Colonic mucosa (tissue), 4 donors: ENCODE measurements around the gene CHN2. TPM values are rescaled to one million over a fixed set of nuclear protein-coding genes. Genes with fewer than 3 reads are reported as not detected.
A peak's percentile ranks its signal among the peaks of the same experiment; 100 is the strongest.

Source experiments
- DNase-seq: peaks from one replicate; pipeline ENCODE4 v3.0.0-alpha.2; 2020
- H3K27ac ChIP-seq: fragments of 200-600 bp; one replicate; pipeline ENCODE4 v1.8.0; 2021
- H3K27me3 ChIP-seq: fragments of 200-600 bp; one replicate; pipeline ENCODE4 v1.8.0; 2021
- H3K36me3 ChIP-seq: fragments of 200-600 bp; one replicate; pipeline ENCODE4 v1.8.0; 2021
- H3K4me1 ChIP-seq: fragments of 200-600 bp; one replicate; pipeline ENCODE4 v1.8.0; 2021; ENCODE audit warnings: mild to moderate bottlenecking
- H3K4me3 ChIP-seq: fragments of 200-600 bp; one replicate; pipeline ENCODE4 v1.8.0; 2021
- H3K9ac ChIP-seq, 2 donors: one replicate each; pipeline ENCODE4 v1.7.0; 2013; ENCODE audit warnings: control low read depth in 2 of 2, low read depth in 2 of 2, low read length in 2 of 2
- H3K9me3 ChIP-seq: fragments of 200-600 bp; one replicate; pipeline ENCODE4 v1.8.0; 2021
- intact Hi-C: fragments of 100-400 bp; cut with DNase I; formaldehyde crosslinking; loops from one replicate; pipeline ENCODE4 v1.14.1; 2022
- total RNA-seq, 2 donors: library from RNA; stranded (reverse); fragmentation: NEBNext Ultra II Directional in 1 of 2; extraction: Animal tissue kit (Norgen Biotek cat#: 25700) in 1 of 2; gene quantifications; one replicate each; pipeline ENCODE4 v1.2.1, GENCODE V29; 2021
- TF ChIP-seq, protein P1 (sequence below): fragments of 200-600 bp; IDR thresholded peaks from one replicate; pipeline ENCODE4 v1.8.0; 2022; ENCODE audit warnings: antibody characterized with exemption, mild to moderate bottlenecking
- donor health status: healthy.
- donor health status: DM: no; HTN: no; CAD: no.
- donor health status: DM: no; HTN: no; CAD: no.

Gene CHN2
- total RNA-seq, 2 donors from 2014 or later: 12.8 to 19.8 TPM

DNA sequence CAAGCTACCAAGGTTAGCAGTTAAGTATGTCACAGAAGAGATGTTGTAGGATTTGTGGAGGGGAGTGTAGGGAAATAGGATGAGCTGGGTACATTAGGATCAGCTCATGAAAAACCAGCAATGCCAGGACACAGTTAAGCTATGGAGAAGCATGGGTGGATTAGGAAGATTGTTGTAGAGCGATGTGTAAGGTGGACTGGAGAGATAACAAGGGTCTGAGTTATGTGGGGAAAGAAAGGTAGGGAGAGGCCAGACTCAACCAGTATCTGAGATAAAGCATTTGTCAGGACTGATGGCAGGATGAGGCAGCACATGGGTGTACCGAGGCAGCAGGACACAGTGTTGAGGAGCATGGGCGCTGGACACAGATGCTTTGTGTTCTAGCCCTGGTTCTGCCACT is 283.7 kb downstream of the CHN2 start:
- TF ChIP-seq, protein P1, sequence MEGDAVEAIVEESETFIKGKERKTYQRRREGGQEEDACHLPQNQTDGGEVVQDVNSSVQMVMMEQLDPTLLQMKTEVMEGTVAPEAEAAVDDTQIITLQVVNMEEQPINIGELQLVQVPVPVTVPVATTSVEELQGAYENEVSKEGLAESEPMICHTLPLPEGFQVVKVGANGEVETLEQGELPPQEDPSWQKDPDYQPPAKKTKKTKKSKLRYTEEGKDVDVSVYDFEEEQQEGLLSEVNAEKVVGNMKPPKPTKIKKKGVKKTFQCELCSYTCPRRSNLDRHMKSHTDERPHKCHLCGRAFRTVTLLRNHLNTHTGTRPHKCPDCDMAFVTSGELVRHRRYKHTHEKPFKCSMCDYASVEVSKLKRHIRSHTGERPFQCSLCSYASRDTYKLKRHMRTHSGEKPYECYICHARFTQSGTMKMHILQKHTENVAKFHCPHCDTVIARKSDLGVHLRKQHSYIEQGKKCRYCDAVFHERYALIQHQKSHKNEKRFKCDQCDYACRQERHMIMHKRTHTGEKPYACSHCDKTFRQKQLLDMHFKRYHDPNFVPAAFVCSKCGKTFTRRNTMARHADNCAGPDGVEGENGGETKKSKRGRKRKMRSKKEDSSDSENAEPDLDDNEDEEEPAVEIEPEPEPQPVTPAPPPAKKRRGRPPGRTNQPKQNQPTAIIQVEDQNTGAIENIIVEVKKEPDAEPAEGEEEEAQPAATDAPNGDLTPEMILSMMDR: no peak
- Histone ChIP-seq H3K27ac (no peak overlapping the region), H3K4me1 (no peaks in the 10 kb centered on the region), H3K36me3 (no peaks in the 10 kb centered on the region), H3K9me3 (no peaks in the 10 kb centered on the region), H3K4me3 (no peak overlapping the region), H3K9ac (no peak overlapping the region), H3K27me3 (no peaks in the 10 kb centered on the region)
- intact Hi-C loops: no loop called here
- no peak for DNase-seq

DNA sequence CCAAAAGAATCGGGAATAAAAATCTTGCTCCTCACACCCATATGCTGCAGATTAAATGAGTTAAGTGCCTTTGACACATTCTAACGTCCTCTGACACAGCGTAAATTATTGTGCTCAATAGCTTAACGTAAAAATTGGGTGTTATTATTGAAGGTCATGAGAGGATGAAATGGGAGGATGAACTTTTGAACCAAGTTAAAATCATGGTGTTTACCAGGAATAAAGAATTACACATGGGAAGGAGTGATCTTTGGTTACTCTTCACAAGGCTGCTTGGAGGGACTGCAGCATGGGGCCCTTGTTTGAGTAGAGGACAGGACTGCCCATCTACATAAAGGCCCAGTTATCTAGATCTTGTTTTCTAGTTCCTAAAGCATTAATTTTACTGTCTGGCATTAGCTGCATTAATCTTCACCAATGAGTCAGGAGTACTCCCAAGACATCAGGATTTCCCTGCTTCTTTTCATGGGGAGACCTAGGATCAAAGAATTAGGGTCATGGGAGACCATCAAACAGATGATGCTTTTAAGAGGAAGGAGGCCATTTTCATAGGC is 284.2 kb downstream of the CHN2 start:
- H3K27ac ChIP-seq: no peak overlapping the region
- TF ChIP-seq, protein P1: no peak

DNA sequence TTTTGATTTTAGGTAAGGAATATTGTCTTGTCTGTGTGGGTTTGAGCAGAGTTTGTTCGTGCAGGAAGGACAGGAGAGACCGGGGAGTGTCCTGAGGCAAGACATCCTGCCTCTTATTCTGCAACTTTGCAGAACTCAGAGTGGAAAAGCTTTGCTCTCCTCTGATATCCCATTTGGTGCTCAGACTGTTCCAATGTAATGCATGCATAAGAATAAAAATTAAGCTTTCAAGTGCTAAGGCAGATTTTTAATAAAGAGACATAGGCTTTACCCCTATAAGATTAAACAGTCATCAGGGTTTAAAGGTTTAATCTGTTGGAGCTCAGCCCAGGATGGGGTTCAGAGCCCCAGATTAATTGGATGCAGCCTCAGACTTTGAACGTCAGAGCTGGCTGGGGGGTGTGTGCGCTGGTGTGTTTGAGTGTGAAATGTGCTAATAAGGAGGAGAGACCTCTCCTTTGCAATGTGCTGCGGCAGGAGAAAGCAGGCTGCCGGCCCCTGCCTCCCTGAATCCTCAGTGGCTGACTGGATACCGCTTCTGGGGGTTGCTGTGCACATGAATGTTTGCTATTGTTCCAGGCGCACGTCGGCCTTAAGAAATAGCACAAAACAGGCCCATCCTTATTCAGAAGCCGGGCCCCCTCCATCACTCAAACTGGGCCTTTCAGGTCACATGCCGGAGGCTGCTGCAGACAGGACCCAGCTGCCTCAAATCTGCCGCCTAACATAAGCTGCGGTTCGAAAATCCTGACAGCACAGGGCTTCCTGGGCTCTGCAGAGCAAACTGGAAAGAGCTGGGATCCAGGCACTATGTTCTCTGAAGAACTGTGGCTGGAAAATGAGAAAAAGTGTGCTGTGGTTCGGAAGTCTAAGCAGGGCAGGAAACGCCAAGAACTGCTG is 285.0 kb downstream of the CHN2 start:
- Histone ChIP-seq H3K9ac (peak overlapping the region in 1 of 2 donors; percentile 42), H3K27me3 (no peaks in the 10 kb centered on the region), H3K9me3 (no peaks in the 10 kb centered on the region), H3K4me3 (no peak overlapping the region), H3K27ac (no peak overlapping the region), H3K4me1 (no peaks in the 10 kb centered on the region), H3K36me3 (no peaks in the 10 kb centered on the region)
- TF ChIP-seq, protein P1: no peak
- no peak for DNase-seq
- intact Hi-C loops: no loop called here

More for the DNA sequence above, 284.2 kb downstream of the CHN2 start:
- no peaks in the 10 kb centered on the region for H3K27me3 ChIP-seq
- no peak overlapping the region for H3K4me3 ChIP-seq
- H3K9me3 ChIP-seq: no peaks in the 10 kb centered on the region
- H3K36me3 ChIP-seq: no peaks in the 10 kb centered on the region
- intact Hi-C loops: no loop called here
- no peak overlapping the region for H3K9ac ChIP-seq
- no peaks in the 10 kb centered on the region for H3K4me1 ChIP-seq
- DNase-seq: no peak

DNA sequence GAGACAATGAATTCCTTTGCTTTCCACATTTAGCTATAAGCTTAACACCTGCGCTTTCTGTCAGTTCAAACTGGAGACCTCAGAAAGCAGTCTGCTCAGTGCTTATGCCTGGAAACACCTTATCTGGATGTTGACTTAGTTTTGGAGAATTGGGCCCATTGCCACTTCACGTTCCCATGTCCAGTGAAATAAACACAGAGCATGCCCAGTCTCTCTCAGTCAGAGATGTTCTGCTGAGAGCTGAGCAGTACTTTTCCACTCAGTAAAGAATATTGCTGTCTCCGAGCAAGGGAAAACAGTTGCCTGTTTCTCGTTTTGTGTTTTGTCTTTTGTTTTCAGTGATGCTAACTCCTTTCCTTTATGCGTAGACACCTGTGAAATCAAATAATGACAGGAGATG is 285.9 kb downstream of the CHN2 start:
- Histone ChIP-seq H3K9me3 (no peaks in the 10 kb centered on the region), H3K36me3 (no peaks in the 10 kb centered on the region), H3K27ac (no peak overlapping the region), H3K9ac (peak overlapping the region in 1 of 2 donors; percentile 42), H3K27me3 (no peaks in the 10 kb centered on the region), H3K4me1 (no peaks in the 10 kb centered on the region), H3K4me3 (no peak overlapping the region)
- no peak for DNase-seq
- TF ChIP-seq, protein P1: no peak
- intact Hi-C loops: no loop called here

DNA sequence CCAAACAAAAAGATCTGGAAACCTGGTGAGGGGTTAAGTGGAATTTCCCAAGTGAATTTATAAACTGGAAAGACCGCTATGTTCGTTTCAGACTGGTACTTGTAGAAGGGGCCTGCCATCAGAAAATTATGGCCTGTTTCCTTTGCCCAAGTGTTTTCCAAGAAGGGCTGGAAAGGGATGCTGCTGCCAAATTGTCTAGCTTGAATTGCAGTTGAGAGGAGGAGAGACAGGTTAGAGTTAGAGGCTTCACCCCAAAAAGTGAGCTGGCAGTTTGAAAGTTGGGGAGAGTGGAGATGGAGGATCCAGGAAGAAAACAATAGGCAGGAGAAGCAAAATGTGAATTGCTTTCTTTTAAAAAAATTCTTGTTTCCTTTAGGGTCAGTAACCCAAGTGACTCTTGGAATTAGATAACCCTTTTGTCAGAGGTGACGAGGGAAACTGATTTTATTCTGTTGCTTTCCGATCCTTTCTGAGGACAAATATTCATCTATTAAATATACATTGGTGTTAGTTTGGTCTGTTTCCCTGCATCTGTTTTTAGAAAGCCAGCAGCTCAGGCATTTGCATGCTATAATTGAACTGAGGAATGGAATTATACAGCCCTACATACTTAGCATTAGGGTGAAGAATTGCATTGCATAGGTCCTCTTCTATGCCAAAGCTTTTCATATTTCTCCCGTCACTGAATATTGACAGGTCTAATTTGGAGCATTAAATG is 286.5 kb downstream of the CHN2 start:
- Histone ChIP-seq H3K4me3 (no peak overlapping the region), H3K4me1 (no peaks in the 10 kb centered on the region), H3K27me3 (no peaks in the 10 kb centered on the region), H3K36me3 (no peaks in the 10 kb centered on the region), H3K9ac (peak overlapping the region in 1 of 2 donors; percentile 42), H3K9me3 (no peaks in the 10 kb centered on the region), H3K27ac (no peak overlapping the region)
- DNase-seq: no peak
- TF ChIP-seq, protein P1: no peak
- intact Hi-C loops: no loop called here
